Measurements from ENCODE around the gene ARNT2.

DNA sequence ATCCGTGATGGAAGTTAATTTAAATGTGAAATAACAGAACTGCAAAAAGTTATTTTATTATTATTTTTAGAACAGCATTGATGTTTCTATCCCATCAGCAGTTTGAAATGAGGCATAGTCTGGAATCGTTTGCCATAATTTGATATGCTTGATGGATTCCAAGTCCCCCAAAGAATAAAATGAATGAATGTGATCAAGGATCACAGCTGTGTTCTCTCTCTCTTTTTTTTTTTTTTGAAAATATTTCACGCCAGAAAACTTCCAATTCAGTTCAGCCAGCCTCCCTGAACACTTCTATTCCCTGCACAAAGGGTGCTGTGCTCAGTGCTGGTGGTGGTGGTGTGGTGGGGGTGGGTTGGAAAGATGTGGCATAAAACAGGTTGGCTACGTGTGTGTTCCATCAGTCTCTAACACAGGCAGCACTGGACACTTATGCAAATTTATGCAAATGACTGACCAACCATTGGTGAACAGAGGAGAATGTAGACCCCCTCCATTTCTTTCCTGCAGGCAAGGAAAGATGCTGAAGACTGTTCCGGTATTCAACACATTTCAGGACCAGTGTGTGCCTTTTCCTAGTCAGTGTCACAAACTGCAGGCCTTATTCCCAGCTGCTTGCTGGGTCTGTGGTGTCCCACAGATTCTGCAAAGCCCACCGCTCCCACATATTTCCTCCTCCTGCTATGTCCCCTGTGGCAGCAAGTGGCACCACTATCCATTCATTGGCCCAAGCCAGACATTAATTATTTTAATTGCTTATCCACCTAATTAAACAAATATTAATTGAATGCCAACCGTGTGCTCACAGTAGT, 10.6 kb downstream of the ARNT2 start:
- no peak for TF ChIP-seq MYC (IDR thresholded peaks at IDR 0.05; ENCODE audit: low read depth, low read length)
- no peak for TF ChIP-seq CTCF (IDR thresholded peaks at IDR 0.05; ENCODE audit: low read depth, low read length)
- TF ChIP-seq MAX (IDR thresholded peaks at IDR 0.05; ENCODE audit: low read depth, low read length) = no peak
- no peak for TF ChIP-seq POLR2A (IDR thresholded peaks at IDR 0.05; ENCODE audit: extremely low read depth, insufficient read length)

Measured in NB4 (cell line).